Stimulated activated CD4-positive, alpha-beta T cell treated with anti-CD3 and anti-CD28 coated beads, TNF-alpha, amount 100 ng/mL, for 4 hours (primary cell): ENCODE results near the gene CEMIP.

Experiments
- DNase-seq, 3 experiments: peaks; one replicate each; pipeline ENCODE4 v3.0.0-alpha.2; 2020; ENCODE audit warnings: low read depth in 3 of 3

CEMIP gene

GRCh38 chr15:80822676-80823075, 43.5 kb downstream of the CEMIP start:
- DNase-seq, result no peak

- no peak for DNase-seq
Measured at GRCh38 chr15:80823120-80823519, 44.0 kb downstream of the CEMIP start.

GRCh38 chr15:80823995-80824394, 44.8 kb downstream of the CEMIP start:
- DNase-seq, result no peak

DNA sequence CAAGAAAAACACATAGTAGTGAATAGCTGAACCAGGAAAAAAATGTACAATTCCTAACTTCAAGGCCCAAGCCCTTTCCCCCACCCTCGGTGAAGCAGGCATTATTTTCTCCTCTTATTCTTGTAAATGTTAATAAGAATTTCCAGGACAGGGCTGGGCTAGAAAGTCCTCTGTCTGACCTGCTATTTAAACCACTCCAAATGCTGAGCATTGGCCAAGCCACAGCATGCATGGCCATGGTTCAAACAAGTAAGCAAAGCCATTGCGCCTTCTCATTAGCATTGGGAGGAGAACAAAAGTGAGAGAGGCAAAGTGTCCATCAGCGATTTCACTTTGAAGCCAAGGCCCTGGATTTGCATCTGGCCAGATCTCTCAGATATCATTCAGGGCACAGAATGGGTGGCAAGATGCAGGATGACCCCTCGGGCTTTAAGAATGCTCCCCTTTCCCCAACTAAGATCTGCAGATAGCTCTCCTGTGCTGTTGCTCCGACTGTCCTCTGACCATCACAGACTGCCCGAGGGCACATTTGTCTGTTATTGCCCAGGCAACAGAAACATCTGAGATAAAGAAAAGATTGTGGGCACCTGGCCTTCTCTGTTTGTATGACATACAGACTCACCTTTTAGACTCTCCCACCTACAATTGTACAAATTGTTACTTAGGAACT, 46.3 kb downstream of the CEMIP start:
- DNase-seq, result no peak

DNA sequence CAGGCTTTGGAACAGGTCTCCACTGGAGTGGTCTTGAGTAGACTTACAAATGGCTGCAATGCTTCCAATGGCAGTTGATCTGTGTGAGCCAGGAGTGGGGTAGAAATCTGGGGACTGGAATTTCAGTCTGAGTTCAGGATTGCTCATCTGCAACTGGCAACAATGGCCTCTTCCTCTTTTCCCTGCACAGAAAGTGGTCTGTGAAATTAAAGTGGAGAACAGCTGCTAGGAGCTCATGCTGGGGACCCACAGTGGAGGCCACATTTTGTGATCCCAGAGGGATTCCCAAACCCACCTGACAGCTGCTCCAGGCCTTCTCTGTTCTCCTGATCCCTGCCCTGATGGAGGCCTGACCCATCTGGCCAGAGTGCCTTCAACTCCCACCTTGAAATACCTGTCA, 49.6 kb downstream of the CEMIP start:
- DNase-seq, result no peak

DNA sequence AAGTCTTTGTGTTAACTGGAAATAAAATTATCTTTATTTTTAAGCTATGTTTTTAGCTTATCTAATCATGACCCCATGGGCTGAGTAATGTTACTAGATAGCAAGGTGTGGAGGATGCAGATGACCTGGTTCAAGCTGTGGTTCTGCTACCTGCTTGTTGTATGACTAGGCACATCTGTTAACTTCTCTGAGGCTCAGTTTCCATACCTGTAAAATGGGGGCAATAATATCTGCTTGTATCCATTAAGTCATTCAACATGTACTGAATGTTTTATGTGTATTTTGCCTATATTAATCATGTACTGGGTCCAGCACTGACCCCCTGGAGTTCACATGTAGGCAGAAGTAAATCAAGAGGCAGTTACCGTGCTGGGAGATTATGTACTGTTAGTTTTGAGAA, 51.5 kb downstream of the CEMIP start:
- no peak for DNase-seq

GRCh38 chr15:80831192-80831591, 52.0 kb downstream of the CEMIP start:
- DNase-seq, result no peak

DNA sequence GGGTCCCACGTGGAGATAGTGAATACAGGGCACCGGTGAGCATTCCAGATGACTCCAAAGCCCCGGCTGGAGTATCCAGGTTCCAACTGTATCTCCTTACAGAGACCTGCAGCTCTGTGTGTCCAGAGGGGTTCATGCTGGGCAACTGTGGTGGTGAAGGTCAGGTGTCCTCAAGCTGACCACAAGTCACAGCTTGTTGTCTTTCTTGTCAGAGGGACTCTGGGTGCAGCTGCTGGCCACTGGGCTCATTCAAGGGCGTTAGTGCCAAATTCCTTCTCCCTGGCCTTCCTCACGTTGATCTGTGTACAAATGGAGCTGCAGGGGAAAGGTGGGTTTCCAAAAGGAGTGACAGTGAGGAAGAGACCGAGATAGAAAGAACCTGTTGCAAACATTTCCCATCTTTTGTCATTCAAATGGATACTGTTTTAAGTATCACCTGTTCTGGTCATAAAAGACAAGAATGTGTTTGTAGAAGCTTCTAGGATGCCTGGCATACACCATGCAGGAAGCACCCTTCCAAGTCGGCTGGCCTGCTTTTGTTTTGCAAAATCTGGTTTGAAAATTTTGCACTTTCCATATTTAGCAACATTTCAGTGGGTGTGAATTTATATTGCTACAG, 52.5 kb downstream of the CEMIP start:
- DNase-seq, result no peak

- no peak for DNase-seq
Measured at GRCh38 chr15:80832686-80833085, 53.5 kb downstream of the CEMIP start.

GRCh38 chr15:80834402-80834801, 55.2 kb downstream of the CEMIP start:
- DNase-seq, result no peak

DNA sequence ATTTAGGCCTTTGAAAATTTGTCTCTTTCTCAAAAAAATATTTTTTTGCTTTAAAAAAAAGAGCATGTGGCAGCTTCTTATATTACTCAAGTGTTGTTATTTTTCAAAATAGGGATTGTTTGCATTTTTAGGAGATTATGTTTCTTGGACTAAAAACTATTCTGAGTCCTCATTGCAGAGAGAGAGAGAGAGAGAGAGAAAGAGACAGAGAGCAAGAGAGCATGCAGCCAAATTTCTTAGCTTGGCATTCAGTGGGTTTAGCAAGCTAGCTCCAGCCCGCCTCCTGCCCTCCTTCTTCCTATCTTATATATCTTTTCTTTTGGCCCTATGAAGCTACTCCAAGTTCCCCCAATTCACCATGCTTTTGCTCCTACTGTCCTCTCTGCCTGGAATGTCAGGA, 55.7 kb downstream of the CEMIP start:
- DNase-seq, result no peak

- no peak for DNase-seq
Measured at GRCh38 chr15:80835336-80835735, 56.2 kb downstream of the CEMIP start.

- DNase-seq, result no peak
Measured at GRCh38 chr15:80836223-80836622, 57.1 kb downstream of the CEMIP start.

GRCh38 chr15:80837006-80837405, 57.8 kb downstream of the CEMIP start:
- no peak for DNase-seq

DNA sequence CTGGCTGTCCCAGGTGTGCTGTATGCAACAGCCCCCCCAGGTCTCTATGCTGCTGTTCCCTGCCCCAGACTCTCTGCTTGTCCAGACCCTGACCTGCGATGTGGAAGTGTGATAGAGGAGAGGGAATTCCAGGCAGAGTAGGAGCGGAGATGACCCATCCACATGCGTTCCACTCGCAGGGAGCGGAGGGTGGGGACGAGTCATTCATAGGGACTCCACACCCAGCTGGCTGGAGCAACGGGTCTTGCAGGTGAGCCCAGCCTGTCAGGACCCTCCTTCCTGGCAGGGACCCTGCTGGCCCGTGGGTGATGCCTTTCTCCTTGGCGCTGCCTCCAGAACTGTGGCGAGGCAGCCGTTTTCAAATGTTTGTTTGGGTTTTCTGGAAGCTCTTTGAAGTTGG, 58.8 kb downstream of the CEMIP start:
- no peak for DNase-seq

DNA sequence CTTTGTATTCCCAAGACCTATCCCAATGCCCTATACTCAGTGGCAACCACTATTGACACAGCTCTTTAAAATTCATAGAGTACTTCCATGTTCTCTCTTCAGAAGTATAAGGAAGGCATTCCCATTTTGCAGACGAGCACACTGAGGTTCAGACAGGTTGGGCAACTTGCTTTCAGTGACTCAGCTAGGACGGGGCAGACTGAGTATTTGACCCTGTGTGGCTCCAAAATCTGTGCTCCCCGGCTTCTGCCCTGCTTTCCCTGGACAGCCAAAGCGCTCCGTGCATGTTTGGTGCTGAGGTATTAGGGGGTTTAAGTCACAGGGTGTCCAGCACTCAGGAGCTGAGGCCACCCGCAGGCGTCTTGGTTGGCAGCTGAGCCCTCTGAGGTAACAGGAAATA, 59.5 kb downstream of the CEMIP start:
- no peak for DNase-seq

- no peak for DNase-seq
Measured at GRCh38 chr15:80839764-80840130, 60.6 kb downstream of the CEMIP start.

DNA sequence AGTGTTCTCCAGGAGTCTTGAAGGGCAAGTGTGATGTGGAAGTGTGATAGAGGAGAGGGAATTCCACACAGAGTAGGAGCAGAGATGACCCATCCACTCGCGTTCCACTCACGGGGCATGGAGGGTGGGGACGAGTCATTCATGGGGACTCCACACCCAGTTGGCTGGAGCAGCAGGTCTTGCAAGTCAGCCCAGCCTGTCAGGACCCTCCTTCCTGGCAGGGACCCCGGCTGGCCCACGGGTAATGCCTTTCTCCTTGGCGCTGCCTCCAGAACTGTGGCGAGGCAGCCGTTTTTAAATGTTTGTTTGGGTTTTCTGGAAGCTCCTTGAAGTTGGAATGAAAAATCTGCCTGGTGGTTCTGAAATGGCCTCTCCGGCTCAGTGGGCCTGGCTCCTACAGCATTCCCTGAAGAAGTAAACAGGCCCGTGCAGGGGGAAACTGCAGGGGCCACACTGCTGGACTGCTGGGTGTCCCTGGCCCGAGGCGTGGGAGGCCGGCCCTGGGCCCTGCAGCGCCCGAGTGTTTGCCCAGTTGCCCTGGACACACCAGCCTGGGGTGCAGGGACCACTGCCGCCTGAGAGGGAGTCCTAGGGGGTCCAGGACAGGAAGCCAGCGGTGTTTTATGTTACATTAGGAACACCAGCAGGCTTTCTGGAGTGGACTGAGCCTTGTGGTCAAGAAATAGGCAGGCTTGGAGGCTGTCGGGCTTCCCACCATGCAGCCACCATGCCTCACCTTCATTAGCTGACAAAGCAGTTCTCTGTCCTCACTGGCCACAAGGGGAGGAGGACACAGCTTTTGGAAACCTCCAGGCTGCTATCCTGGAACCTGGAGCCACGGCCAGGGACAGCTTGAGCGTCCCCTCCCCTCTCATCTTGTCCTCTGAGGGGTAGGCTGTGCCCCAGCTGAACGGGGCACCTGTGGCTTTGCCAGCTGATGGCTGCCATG, 61.3 kb downstream of the CEMIP start:
- DNase-seq, result no peak

- DNase-seq, result no peak
Measured at GRCh38 chr15:80841541-80841940, 62.4 kb downstream of the CEMIP start.

DNA sequence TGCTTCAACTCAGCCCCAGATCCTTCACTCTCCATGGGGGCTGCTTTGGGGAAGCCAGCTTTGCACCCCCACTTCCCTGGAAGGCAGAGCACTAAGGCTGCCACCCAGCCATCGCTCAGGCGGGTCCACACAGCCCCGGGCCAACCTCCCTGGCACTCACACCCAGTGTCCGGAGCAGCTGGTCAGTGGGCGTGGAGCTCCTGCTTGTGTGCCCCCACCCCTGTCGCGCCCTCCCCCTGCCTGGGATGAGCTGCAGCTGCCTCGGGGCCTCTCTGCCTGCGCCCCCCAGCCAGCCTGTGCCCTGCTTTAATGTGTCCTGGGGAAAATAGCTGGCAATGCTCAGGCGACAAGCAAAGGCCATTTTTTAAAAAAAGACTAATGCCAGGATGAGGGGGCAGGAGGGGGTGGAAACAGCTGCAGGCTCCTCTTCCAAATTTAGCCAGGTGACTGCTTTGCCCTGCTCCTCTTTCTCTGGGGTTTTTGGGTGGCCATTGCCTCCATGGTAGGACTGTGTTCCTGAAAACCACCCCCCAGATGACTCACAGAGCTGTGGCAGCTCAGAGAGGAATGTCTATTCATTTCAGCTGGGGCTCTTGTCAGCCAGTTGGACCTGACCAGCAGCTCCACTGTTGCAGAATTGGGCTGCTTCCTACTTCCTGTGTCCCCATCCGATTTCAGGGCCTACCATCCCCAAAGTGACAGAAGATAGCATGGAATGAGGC, 65.0 kb downstream of the CEMIP start:
- no peak for DNase-seq

GRCh38 chr15:80846031-80846815, 67.1 kb downstream of the CEMIP start:
- no peak for DNase-seq
